ENCODE results near the gene TSC22D1.

GRCh38 chr13:44406617-44407016 lies 169.5 kb downstream of the TSC22D1 start:
- TF ChIP-seq CTCF (IDR thresholded peaks at IDR 0.05) (no peak), POLR2A (IDR thresholded peaks at IDR 0.05) (no peak)

All from Peyer's patch (tissue), 4 donors.